EL (cell line): ENCODE results near the gene ZNF394.

Experiments used
- DNase-seq: peaks from one replicate; pipeline ENCODE4 v3.0.0-alpha.2; 2016

Gene ZNF394

GRCh38 chr7:99447943-99448342, 52.1 kb downstream of the ZNF394 start:
- no peak for DNase-seq

GRCh38 chr7:99446096-99446495, 54.0 kb downstream of the ZNF394 start:
- DNase-seq: no peak
